ENCODE measurements around the gene RAD51B. TPM values are rescaled to one million over a fixed set of nuclear protein-coding genes. Genes with fewer than 3 reads are reported as not detected.
A peak's percentile ranks its signal among the peaks of the same experiment; 100 is the strongest.

Gene RAD51B
- total and polyA plus RNA-seq, 2 experiments from 2014 or later, result 10.1 to 18.0 TPM

- Histone ChIP-seq H3K79me2 (no peaks in the 10 kb centered on the region), H3K4me2 (peak overlapping the region; percentile 18), H3K27me3 (no peaks in the 10 kb centered on the region), H3K4me3 (no peak overlapping the region), H3K4me1 (ENCODE audit: insufficient read depth) (peaks cover 33% of the 10 kb centered on the region), H3K27ac (peak overlapping the region; percentile 87), H2AFZ (no peak overlapping the region), H3K9me2 (replicated peaks; ENCODE audit: insufficient read depth) (no peaks in the 10 kb centered on the region), H3K36me3 (replicated peaks; ENCODE audit: insufficient read depth, low read depth) (no peaks in the 10 kb centered on the region), H4K20me1 (ENCODE audit: insufficient read depth, poor library complexity, severe bottlenecking) (no peaks in the 10 kb centered on the region), H3K9me3 (ENCODE audit: low read depth) (no peaks in the 10 kb centered on the region)
- TF ChIP-seq EZH2 (IDR thresholded peaks at IDR 0.05; ENCODE audit: borderline replicate concordance), result no peak
- TF ChIP-seq, protein P1, sequence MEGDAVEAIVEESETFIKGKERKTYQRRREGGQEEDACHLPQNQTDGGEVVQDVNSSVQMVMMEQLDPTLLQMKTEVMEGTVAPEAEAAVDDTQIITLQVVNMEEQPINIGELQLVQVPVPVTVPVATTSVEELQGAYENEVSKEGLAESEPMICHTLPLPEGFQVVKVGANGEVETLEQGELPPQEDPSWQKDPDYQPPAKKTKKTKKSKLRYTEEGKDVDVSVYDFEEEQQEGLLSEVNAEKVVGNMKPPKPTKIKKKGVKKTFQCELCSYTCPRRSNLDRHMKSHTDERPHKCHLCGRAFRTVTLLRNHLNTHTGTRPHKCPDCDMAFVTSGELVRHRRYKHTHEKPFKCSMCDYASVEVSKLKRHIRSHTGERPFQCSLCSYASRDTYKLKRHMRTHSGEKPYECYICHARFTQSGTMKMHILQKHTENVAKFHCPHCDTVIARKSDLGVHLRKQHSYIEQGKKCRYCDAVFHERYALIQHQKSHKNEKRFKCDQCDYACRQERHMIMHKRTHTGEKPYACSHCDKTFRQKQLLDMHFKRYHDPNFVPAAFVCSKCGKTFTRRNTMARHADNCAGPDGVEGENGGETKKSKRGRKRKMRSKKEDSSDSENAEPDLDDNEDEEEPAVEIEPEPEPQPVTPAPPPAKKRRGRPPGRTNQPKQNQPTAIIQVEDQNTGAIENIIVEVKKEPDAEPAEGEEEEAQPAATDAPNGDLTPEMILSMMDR (IDR thresholded peaks at IDR 0.05; ENCODE audit: poor library complexity), result no peak
- no peak for TF ChIP-seq EZH2phosphoT487 (IDR thresholded peaks at IDR 0.05; ENCODE audit: low read depth, severe bottlenecking, unreplicated experiment)
- whole genome bisulfite sequencing (ENCODE audit: low lambda C conversion rate, missing lambda C conversion rate), result 54% methylated on average over 6 of the region's 6 CpGs
- DNase-seq (ENCODE audit: low spot score), result no peak
These were observed 489.3 kb downstream of the RAD51B start for GRCh38 chr14:68308726-68309520.

- 64% methylated on average over 2 of the region's 2 CpGs for WGBS (ENCODE audit: low lambda C conversion rate, missing lambda C conversion rate)
- Histone ChIP-seq H2AFZ (no peak overlapping the region), H3K4me3 (no peak overlapping the region), H3K36me3 (replicated peaks; ENCODE audit: insufficient read depth, low read depth) (no peaks in the 10 kb centered on the region), H3K27me3 (no peaks in the 10 kb centered on the region), H3K27ac (peak overlapping the region; percentile 87), H3K4me1 (ENCODE audit: insufficient read depth) (peaks cover 33% of the 10 kb centered on the region), H3K4me2 (no peak overlapping the region), H4K20me1 (ENCODE audit: insufficient read depth, poor library complexity, severe bottlenecking) (no peaks in the 10 kb centered on the region), H3K9me3 (ENCODE audit: low read depth) (no peaks in the 10 kb centered on the region), H3K79me2 (no peaks in the 10 kb centered on the region), H3K9me2 (replicated peaks; ENCODE audit: insufficient read depth) (no peaks in the 10 kb centered on the region)
- no peak for DNase-seq (ENCODE audit: low spot score)
- TF ChIP-seq EZH2 (IDR thresholded peaks at IDR 0.05; ENCODE audit: borderline replicate concordance), result no peak
- no peak for TF ChIP-seq EZH2phosphoT487 (IDR thresholded peaks at IDR 0.05; ENCODE audit: low read depth, severe bottlenecking, unreplicated experiment)
- TF ChIP-seq, protein P1 (IDR thresholded peaks at IDR 0.05; ENCODE audit: poor library complexity), result no peak
These were observed 490.0 kb downstream of the RAD51B start for GRCh38 chr14:68309616-68310015.

GRCh38 chr14:68312300-68312699 is 492.7 kb downstream of the RAD51B start:
- Histone ChIP-seq H3K27me3 (no peaks in the 10 kb centered on the region), H3K9me3 (ENCODE audit: low read depth) (no peaks in the 10 kb centered on the region), H3K27ac (peak overlapping the region; percentile 24), H2AFZ (no peak overlapping the region), H4K20me1 (ENCODE audit: insufficient read depth, poor library complexity, severe bottlenecking) (no peaks in the 10 kb centered on the region), H3K4me1 (ENCODE audit: insufficient read depth) (peaks cover 24% of the 10 kb centered on the region), H3K36me3 (replicated peaks; ENCODE audit: insufficient read depth, low read depth) (no peaks in the 10 kb centered on the region), H3K9me2 (replicated peaks; ENCODE audit: insufficient read depth) (no peaks in the 10 kb centered on the region), H3K4me2 (no peak overlapping the region), H3K79me2 (no peaks in the 10 kb centered on the region), H3K4me3 (no peak overlapping the region)
- TF ChIP-seq EZH2phosphoT487 (IDR thresholded peaks at IDR 0.05; ENCODE audit: low read depth, severe bottlenecking, unreplicated experiment) (no peak), EZH2 (IDR thresholded peaks at IDR 0.05; ENCODE audit: borderline replicate concordance) (no peak)
- TF ChIP-seq, protein P1 (IDR thresholded peaks at IDR 0.05; ENCODE audit: poor library complexity), result no peak
- 89% methylated on average over 3 of the region's 3 CpGs for WGBS (ENCODE audit: low lambda C conversion rate, missing lambda C conversion rate)
- DNase-seq (ENCODE audit: low spot score), result no peak

Data from hepatocyte (in vitro differentiated cells).